ENCODE measurements around the gene ZNF726.
"Not testable (repeated sequence)": the region's sequence is repeated elsewhere in the genome, so short reads cannot be mapped to it uniquely, and the experiment has no call there.

ZNF726 gene

DNA sequence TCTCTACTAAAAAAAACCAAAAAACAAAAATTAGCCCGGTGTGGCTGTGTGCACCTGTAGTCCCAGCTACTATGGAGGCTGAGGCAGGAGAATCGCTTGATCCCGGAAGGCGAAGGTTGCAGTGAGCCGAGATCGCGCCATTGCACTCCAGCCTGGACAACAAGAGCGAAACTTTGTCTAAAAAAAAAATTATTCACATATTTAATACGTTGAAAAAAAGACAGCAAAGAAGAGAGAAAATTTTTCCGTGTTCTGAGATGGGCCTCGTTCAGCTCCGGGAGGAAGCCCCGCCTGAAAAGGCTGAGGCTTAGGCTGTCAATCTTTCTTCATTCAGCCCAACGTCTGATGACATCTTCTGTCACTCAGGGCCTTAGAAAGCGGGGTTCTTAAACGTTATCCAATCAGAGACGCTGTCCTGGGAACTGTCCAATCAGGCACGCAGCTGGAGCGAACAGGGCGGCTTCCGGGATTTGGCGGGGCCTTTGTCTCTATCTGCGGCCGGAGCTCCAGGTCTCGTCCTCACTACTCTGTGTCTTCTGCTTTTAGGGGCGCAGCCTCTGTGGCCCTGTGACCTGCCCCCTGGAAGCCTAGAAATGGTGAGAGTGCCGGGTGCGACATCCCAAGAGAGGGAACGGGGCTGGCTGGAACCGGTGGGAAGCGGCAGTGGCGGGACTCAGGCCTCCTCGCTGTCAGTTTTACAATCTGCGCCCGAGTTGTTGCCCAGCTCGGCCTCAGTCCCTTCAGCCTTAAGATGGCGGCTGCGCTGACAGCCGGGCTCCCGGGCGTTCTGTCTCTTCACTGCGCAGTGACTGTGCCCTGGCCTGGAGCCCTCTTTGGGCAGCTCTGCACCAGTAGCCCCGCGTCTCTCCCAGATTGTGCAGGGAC is at the start of gene ZNF726:
Gene ZNF726 (plus strand): TSS at position 485 of the 885 bp plus-strand sequence. CDS start 109 bp downstream, at position 594.
- peak; percentile 67 to 73 for DNase-seq (ENCODE audit: low read depth in 1 of 2, low spot score in 1 of 2)

DNA sequence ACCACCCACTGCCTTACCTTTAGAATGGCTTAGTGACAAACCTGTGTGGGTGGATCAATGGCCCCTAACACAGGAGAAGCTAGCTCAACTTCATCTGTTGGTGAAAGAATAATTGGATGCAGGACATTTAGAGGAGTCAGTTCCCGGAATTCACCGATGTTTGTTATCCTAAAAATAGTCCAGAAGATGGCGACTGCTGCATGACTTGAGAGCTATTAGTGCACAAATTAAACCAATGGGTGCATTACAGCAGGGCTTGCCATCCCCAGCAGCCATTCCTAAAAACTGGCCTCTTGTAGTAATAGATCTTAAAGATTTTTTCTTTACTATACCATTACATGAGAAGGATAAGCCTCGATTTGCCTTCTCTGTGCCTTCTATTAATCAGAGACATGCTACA is 46.8 kb upstream of the ZNF726 start:
- no peak for DNase-seq (ENCODE audit: low read depth in 1 of 2, low spot score in 1 of 2)

DNA sequence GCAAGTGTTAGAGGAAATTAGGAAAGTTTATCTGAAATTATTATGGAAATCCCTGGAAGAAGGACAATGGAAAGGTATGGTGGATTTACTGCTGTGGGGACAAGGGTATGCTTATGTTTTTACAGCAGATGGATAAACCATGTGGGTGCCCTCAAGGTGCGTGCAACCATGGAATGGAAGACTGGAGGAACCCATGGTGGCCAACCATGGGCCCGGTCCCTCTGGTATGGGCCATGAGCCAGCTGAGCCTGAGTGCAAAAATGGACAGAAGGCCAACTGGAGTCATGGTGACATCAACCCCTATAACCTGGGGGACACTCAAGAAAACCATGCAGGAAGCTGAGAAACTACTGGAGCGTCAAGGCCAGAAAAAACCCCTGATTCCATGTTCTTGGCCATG is 46.1 kb upstream of the ZNF726 start:
- no peak for DNase-seq (ENCODE audit: low read depth in 1 of 2, low spot score in 1 of 2)

DNA sequence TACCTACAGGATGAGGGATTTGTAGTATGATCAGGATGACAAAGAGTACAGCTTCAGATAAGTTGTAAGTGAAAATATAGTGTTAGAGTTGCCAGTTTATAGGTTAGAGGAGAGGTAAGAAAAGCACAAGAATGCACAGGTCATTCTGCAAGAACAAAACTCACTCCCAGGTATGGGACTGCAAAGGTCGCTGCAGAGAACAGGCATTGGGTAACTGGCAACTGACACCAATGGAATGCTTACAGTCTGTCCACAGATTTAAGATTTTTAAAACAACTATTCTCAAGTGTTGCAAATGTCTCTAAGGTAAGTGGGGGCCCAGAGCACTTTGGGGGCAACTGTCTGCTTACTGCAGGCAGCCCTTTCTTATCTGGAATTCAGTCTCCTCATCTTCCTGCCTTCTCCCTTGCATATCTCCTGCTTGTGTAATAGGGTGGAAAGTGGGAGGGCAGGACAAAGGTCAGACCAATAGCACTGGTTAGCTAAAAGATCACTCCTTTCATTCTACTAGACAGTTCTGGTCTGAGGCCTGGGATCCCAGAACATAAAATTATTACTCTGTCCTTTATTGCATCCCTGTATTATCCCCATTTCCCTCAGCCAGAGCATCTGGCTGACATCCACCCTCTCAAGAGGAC is 42.3 kb upstream of the ZNF726 start:
- no peak for DNase-seq (ENCODE audit: low read depth in 1 of 2, low spot score in 1 of 2)

DNA sequence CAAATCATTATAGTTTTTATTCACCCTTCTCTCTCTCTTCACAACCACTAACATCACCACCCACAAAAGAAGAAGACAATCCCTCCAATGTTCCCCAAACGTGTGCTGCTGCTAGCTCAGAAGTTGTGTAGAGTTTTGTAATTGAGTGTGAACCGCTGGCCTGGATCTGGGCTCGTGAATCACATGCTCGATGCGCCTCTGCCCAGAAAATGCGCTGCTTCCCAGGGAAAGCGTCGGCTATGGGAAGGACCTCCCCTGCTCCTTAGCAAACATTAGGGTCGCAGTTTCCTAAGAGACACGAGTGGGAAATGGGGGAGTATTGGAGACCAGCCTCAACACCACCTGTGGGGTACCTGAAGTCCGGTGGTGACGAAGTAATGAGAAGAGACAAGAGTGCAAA is 38.4 kb upstream of the ZNF726 start:
- no peak for DNase-seq (ENCODE audit: low read depth in 1 of 2, low spot score in 1 of 2)

DNA sequence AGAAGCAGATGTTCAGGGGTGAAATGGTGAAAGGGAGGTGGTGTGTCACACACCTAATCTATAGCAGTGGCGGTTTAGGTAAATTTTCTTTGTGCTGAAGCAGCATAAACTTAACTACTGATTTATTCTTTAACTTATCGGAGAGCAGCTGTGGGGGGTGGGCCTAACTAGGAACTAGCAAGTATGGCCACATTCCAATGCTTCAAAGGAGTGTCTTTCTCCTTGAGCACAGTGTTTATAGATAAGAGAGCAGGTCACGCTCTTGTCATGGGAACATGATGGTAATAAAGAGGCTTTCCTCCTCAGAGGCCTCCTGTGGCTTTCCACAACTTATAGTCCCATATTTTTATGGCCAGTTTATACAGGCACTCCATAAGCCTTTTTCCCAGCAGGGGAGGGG is 37.9 kb upstream of the ZNF726 start:
- DNase-seq (ENCODE audit: low read depth in 1 of 2, low spot score in 1 of 2): not testable (repeated sequence)

DNA sequence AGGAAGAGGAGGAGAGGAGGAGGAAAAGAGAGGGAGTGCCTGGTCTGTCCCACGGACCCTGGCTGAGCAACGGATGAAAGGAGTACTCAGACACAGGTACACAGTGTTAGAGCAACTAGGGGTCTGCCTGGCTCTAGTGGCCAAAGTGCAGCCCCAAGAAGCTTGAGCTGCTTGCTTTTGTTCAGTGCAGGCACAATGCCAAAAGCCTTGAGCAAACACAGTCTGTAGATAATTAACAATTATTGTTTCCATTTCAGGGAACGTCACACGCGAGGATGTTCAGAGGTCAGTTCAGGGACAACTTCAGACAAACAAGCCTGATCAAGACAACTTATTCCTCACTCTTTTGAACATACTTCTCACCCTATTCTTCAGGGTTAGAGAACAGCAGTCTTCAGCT is 32.2 kb upstream of the ZNF726 start:
- DNase-seq (ENCODE audit: low read depth in 1 of 2, low spot score in 1 of 2): no peak

DNA sequence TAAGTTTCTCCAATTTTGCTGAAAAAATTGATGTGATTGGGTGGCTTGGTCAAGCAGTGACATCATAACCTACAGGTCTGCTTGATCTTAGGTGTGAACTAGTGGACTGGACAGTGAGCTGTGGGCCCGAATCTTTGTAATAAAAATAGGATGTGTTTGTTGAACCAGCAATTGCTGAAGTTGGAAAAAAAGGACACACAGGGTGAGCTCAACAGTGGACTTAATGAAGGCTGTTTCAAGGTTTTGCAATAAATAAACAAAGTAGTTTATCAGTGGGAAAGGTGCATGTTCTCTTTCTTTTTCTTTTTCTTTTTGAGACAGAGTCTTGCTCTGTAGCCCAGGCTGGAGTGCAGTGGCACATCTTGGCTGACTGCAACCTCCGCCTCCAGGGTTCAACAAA is 30.3 kb upstream of the ZNF726 start:
- no peak for DNase-seq (ENCODE audit: low read depth in 1 of 2, low spot score in 1 of 2)

DNA sequence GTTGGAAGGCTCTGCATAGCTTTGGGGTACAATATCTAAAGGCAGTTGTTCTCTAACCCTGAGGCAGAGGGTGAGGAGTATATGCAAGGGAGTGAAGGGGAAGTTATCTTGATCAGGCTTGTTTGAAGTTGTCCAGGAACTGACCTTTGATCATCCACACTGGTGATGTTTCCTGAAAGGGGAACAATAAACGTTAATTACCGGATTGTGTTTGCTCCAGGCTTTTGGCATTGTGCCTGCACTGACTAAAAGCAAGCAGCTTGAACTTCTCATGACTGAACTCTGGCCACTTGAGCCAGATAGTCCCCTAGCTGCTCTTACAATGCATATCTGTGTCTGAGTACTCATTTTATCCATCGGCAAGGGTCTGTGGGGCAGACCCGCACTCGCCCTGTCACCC is 27.0 kb upstream of the ZNF726 start:
- no peak for DNase-seq (ENCODE audit: low read depth in 1 of 2, low spot score in 1 of 2)

DNA sequence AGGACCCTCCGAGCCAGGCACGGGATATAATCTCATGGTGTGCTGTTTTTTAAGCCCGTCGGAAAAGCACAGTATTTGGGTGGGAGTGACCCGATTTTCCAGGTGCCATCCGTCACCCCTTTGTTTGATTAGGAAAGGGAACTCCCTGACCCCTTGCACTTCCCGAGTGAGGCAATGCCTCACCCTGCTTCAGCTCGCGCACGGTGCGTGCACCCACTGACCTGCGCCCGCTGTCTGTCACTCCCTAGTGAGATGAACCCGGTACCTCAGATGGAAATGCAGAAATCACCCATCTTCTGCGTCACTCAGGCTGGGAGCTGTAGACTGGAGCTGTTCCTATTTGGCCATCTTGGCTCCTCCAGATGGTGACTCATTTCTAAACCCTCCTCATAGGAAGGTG is 18.6 kb upstream of the ZNF726 start:
- not testable (repeated sequence) for DNase-seq (ENCODE audit: low read depth in 1 of 2, low spot score in 1 of 2)

DNA sequence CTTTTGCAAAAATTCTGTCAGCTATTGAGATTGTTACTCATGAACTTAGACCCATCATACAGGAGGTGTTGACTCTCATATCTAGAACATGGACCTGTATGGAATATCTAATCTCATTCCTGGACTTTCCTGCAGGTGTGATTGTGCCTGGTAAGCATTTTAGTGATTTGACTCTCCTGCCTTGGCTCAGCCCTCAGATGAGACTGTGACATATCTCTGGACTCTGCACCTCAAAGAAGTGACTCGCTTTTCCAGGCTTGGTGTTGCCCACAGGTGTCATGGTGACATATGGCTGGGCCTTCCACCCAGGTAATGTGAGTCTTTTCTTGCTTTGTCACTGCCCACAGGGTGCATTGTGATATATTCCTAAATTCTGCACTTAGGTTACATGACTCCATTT is 17.8 kb upstream of the ZNF726 start:
- DNase-seq (ENCODE audit: low read depth in 1 of 2, low spot score in 1 of 2): no peak

DNA sequence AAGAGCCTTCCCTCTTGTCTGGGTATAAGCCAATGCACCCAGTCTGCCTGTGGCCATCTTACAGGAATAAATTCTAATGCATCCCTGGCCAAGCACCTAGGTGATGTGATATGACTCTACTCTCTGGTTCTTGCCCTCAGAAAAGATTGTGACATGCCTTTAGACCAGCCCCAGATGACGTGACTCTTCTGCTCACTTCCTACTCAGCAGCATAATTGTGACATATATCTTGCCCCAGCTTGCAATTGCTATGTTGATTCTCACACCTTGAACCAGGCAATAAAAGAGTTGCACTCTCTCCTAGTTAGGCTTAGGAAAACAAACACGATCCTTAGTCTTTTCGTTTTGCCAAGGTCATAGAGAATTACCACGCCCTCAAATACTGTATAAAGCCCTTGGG is 13.3 kb upstream of the ZNF726 start:
- no peak for DNase-seq (ENCODE audit: low read depth in 1 of 2, low spot score in 1 of 2)

DNA sequence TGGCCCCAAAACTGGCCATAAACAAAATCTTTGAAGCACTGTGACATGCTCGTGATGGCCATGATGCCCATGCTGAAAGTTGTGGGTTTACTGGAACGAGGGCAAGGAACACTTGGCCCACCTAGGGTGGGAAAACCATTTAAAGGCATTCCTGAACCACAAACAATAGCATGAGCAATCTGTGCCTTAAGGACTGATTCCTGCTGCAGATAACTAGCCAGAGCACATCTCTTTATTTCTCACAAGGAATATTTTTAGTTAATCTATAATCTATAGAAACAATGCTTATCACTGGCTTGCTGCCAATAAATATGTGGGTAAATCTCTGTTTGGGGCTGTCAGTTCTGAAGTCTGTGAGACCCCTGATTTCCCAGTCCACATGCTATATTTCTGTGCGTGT is 10.3 kb upstream of the ZNF726 start:
- DNase-seq (ENCODE audit: low read depth in 1 of 2, low spot score in 1 of 2): no peak

DNA sequence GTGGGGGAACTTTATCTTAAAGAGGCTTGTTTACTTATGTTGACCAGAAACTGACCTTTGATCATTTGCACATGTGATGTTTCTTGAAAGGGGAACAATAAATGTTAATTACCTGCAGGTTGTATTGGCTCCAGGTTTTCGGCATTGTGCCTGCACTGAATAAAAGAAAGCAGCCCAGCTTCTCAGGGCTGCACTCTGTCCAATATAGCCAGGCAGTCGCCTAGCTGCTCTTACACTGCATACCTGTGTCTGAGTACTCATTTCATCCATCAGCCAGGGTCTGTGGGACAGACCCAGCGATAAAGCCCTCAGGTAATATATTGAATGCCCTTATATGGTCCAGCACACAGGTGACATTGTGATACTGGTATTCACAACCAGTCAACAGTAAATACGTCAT is 8.9 kb upstream of the ZNF726 start:
- DNase-seq (ENCODE audit: low read depth in 1 of 2, low spot score in 1 of 2): no peak

DNA sequence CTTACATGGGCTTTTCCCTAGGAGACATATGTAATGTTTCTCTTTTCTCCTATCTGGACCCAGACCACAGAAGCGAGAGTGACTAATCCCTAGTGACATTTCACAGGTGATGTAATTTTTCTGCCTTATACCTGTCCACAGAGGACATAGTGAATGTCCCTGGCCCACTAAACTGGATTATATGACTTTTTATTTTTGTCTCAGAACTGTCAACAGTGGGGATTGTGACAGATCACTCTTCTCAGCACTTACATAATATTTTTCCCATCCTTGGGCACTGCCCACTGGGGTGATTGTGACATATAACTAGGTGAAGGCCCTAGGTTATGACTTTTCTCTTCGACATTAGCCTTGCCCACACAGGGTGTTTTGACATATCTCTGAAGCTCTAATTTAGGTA is 7.9 kb upstream of the ZNF726 start:
- no peak for DNase-seq (ENCODE audit: low read depth in 1 of 2, low spot score in 1 of 2)

DNA sequence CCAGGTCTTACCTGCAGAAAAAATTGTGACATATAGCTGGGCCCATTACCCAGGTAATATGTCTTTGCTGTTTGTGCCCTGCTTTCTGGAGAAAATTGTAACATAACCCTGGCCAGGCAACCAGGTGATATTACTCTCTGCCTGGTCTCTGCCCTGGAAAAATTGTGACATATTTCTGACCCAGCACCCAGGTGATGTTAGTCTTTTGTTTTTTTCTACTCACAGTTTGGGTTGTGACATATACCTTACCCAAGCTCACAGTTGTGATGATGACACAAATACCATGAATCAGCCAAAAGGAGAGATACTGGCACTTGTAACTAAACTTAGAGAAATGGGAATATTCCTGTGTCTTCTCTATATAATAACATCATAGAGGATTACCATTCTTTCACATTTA is 6.5 kb upstream of the ZNF726 start:
- no peak for DNase-seq (ENCODE audit: low read depth in 1 of 2, low spot score in 1 of 2)

DNA sequence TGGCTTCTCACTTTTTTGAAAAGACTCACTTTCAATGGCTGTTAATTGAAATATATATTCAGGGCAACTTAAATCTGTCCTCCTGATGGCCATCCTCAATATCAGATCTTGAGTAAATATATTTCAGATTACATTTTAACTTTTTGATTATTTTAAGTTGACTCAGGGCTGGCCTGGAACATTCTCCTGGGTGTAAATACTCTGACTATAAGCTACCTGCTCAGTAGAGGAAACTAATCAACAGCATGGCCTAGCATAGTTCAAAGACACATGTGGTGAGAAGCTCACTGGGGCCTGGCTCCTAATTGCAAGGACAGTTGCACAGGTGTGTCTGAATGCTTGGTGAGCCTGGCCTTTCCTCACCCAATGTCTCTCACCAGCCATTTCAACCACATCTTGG is 5.5 kb upstream of the ZNF726 start:
- DNase-seq (ENCODE audit: low read depth in 1 of 2, low spot score in 1 of 2): no peak

DNA sequence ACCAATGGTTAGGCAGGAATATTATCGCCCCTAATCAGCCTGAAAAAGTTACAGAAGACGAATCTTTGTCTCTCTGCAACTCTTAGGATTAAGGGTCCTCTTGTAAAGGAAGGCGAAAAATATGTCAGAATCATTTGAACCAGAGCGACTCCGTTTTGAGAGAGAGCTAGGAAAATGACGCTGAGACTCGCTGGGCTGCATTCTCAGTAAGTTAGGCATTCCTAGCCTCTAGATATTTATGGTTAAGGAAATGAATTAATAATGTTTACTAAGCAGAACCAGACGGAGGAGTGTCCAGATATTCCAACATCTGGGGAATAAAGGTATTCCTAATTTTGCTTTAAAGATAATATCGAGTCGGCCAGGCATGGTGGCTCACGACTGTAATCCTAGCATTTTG is 755 bp upstream of the ZNF726 start:
- DNase-seq (ENCODE audit: low read depth in 1 of 2, low spot score in 1 of 2): no peak

DNA sequence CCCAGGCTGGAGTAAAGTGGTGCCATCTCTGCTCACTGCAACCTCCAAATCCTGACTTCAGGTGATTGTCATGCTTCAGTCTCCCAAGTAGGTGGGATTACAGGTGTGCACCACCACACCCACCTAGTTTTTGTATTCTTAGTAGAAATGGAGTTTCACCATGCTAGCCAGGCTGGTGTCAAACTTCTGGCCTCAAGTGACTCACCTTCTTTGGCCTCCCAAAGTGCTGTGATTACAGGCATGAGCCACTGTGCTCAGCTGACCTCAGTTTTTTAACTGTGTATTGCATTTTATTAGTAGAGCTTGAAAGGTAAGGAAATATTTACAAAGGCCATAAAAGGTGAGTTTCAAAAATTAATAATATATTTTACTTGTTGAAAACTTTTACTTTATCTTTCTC is 2.3 kb downstream of the ZNF726 start:
- no peak for DNase-seq (ENCODE audit: low read depth in 1 of 2, low spot score in 1 of 2)

DNA sequence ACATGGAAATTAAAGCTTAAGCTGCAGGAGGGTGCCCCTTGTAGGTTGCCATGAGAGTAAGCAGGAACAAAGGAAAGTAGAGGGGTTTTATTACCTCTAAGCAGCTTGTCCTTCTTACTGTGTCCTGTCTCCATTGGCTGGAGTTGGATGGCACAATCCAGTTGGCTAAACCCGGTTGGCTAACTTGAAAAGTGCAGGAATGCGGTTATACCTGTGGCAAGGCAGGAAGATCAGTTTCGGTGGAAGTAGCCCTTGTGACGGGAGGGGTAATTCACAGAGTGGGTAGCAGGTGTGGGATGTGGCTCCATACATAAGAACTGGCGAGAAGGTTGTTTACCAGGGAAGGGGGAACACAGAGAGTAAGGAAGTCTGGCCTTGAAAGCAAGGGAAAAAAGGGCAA is 3.2 kb downstream of the ZNF726 start:
- no peak for DNase-seq (ENCODE audit: low read depth in 1 of 2, low spot score in 1 of 2)

DNA sequence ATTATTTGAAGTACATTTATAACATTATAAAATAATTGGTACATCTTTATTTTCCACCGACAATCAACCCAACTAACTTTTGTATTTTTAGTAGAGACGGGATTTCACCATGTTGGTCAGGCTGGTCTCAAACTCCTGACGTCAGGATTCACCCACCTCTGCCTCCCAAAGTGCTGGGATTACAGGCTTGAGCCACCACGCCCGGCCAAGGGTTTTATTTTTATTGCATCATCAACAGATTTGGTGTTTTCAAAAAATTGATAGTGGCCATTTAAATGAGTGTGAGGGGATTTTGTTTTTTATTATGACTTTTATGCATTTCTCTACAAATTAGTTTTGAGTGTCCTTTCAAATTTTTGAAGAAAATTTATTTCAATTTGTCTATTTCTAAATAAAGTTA is 10.6 kb downstream of the ZNF726 start:
- no peak for DNase-seq (ENCODE audit: low read depth in 1 of 2, low spot score in 1 of 2)

DNA sequence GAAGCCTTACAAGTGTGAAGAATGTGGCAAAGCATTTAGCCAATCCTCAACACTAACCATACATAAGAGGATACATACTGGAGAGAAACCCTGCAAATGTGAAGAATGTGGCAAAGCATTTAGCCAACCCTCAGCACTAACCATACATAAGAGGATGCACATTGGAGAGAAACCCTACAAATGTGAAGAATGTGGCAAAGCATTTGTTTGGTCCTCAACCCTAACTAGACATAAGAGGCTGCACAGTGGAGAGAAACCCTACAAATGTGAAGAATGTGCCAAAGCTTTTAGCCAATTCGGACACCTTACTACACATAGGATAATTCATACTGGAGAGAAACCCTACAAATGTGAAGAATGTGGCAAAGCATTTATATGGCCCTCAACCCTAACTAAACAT is 18.2 kb downstream of the ZNF726 start:
- DNase-seq (ENCODE audit: low read depth in 1 of 2, low spot score in 1 of 2): no peak

DNA sequence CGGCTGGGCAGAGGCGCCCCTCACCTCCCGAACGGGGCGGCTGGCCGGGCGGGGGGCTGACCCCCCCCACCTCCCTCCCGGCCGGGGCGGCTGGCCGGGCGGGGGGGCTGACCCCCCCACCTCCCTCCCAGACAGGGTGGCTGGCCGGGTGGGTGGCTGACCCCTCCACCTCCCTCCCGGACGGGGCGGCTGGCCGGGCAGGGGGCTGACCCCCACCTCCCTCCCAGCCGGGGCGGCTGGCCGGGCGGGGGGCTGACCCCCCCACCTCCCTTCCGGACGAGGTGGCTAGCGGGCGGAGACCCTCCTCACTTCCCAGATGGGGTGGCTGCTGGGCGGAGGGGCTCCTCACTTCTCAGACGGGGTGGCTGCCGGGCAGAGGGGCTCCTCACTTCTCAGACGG is 22.3 kb downstream of the ZNF726 start:
- not testable (repeated sequence) for DNase-seq (ENCODE audit: low read depth in 1 of 2, low spot score in 1 of 2)

Data from activated T-helper 1 cell treated with anti-CD3 and anti-CD28 coated beads, Interleukin-2, amount 50 U/mL, for 16 hours (primary cell).